ENCODE data around the gene SFTPA2.
"Not testable (repeated sequence)": the region's sequence is repeated elsewhere in the genome, so short reads cannot be mapped to it uniquely, and the experiment has no call there.

Gene SFTPA2

DNA sequence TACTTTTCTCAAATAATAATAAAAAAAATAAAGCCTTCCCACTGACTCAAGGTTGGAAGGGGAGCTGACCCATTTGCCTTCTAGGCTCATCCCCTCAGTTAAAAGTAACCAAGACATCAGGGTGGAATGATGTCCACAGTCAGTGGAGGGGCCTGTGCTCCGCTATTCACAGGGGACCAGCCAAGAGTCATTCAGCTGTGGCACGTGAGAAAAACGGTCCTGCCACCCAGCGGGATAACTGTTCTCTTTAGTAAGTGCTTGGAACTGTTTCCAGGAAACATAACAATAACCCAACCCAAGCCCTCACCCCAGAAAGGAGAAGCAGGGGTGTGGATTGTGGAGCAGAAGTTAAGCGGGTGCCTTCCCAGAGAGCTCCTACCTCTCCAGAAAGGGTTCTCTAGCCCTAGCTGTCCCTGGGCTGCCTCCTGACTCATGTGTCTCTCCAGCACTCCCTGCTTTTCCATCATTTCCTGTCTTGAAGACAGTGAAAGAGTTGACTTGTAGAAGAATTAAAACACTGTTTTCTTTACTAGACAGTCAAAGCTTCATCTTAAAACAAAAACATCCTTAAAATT, 50.2 kb downstream of the SFTPA2 start:
- not testable (repeated sequence) for DNase-seq

DNA sequence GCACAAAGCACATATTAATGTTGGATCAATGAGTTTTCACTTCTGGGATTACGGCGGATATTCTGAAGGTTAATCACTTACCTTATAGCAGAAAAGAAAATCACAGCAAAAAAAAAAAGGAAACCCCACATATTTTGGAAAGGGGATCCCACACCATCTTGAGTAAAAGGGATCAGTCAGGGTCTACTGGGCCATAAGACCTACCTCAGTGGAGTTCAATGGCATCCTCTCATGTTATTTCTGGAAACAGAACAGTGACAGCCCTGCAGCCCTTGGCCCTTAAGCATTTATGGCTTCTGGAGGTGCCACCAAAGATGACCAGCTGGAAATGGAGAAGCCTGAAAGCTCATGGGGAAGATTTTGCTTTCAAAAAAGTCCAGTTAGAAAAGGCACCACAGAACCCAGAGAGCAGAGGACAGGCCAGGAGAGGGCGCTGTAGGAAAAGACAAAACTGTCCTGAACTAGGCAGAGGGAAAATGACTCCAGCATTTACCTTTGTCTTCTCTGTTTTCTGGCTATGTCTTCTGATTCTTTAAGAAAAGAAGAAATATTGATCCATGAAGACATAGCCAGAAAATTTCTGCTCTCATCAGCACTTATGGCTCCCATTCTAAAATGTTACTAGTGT, 50.8 kb downstream of the SFTPA2 start:
- DNase-seq, result not testable (repeated sequence)

DNA sequence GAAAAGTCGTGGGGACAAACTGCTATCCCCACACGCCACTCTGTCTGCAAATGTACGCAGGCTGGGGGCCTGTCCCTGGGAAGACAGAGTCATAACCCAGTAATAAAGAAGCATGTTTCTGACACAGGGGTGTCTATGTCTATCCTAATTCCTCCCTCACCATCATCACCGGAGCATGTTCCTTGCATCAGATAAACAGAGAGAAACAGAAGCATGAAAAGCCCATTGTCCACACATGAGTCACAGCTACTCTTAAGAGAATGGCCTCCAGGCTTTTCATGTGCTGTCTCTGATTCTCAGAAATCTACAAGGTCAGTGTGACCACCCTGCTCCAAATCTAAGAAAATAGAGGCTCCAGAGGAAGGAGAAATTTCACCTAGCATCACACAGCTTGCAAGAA, 52.0 kb downstream of the SFTPA2 start:
- DNase-seq, result not testable (repeated sequence)

DNA sequence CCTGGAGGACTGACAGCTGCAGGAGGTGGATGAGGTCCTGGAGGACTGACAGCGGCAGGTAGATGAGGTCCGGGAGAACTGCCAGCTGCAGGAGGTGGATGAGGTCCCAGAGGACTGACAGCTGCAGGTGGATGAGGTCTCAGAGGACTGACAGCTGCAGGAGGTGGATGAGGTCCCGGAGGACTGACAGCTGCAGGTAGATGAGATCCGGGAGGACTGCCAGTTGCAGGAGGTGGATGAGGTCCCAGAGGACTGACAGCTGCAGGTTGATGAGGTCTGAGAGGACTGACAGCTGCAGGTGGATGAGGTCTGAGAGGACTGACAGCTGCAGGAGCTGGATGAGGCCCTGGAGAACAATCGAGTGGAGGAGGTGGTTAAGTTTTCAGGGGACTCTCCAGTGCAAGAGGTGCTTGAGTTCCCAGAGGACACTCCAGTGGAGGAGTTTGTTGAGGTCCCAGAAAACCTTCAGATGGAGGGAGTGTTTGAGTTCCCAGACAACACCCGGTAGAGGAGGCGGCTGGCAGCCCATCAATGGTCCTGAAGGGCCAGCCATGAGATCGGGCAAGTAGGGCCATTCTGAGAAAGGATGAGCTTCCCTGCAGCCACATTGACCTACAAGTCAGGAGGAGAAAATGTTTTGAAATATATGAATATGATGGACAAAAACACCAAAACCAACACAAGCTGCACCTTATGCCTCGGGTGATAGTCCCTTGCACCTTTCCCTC, 52.6 kb downstream of the SFTPA2 start:
- no peak for DNase-seq
